Mammary epithelial cell (primary cell): Measurements from ENCODE around the gene ABHD5.

ENCODE experiments used
- CTCF ChIP-seq, 2 donors: IDR thresholded peaks in 1 of 2; conservative IDR thresholded peaks in 1 of 2; 2 replicates each; pipeline ENCODE4 v1.5.1; 2011 to 2012; ENCODE audit warnings: inconsistent platforms in 2 of 2, low read length in 2 of 2, mild to moderate bottlenecking in 2 of 2, control low read depth in 1 of 2, low read depth in 1 of 2; ENCODE audit not compliant: insufficient read depth in 1 of 2; ENCODE audit errors: extremely low read depth in 1 of 2
- EZH2 ChIP-seq: IDR thresholded peaks from 2 replicates; pipeline ENCODE4 v1.6.1; 2012; ENCODE audit warnings: low read length, inconsistent platforms, borderline replicate concordance

DNA sequence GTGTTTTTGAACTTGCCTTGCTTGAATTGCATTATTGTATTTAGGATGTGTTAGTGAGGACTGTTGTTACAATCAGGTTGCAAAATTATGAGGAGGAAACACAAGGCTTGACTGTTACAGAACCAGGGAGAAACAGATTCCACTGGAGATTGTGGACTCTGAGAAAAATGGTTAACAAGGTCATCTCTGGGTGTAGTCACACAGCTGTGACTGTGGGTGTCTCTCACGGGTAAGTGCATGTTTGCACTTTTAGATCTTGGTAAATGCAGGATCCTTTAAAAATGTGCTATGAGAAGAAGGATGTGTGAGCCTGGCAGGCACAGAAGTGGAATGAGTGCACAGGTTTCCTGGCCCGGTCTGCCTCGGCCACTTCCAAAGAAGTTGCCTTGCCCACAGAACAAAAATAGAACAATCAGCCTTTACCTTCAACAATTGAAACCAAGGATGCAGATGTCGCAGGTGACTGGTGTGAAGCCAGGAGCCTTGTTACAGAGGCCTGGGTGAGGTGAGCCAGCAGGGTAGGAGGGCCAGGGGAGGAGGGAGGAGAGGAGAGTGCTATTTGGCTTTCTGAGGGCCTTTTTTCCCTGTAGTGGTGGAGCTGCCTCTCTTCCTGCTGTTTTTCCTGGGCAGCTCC lies 68.0 kb downstream of the ABHD5 start:
- TF ChIP-seq CTCF (conservative IDR thresholded peaks at IDR 0.05 in 1 of 2, IDR thresholded peaks at IDR 0.05 in 1 of 2; ENCODE audit: extremely low read depth in 1 of 2, insufficient read depth in 1 of 2, low read depth in 1 of 2, low read length in 2 of 2) (no peak), EZH2 (no peak)
